HUES64 (cell line): ENCODE data around the gene COPS8.

Experiments
- H3K27ac ChIP-seq: 2 replicates; pipeline ENCODE4 v1.7.0; 2013; ENCODE audit warnings: low read depth, low read length, inconsistent platforms
- H3K27me3 ChIP-seq: 2 replicates; pipeline ENCODE4 v1.6.1; 2013; ENCODE audit warnings: mild to moderate bottlenecking, low read length; ENCODE audit not compliant: insufficient read depth
- H3K36me3 ChIP-seq: 2 replicates; pipeline ENCODE4 v1.6.1; 2013; ENCODE audit warnings: mild to moderate bottlenecking, low read length; ENCODE audit not compliant: insufficient read depth
- H3K4me1 ChIP-seq: 2 replicates; pipeline ENCODE4 v1.6.1; 2013; ENCODE audit warnings: mild to moderate bottlenecking, low read length, moderate library complexity; ENCODE audit not compliant: insufficient read depth
- H3K4me3 ChIP-seq: 2 replicates; pipeline ENCODE4 v1.5.1; 2013; ENCODE audit warnings: mild to moderate bottlenecking, low read length, moderate library complexity
- H3K9ac ChIP-seq: 2 replicates; pipeline ENCODE4 v1.6.1; 2013; ENCODE audit warnings: mild to moderate bottlenecking, low read depth, low read length
- H3K9me3 ChIP-seq: 2 replicates; pipeline ENCODE4 v1.6.1; 2013; ENCODE audit warnings: low read depth, low read length; ENCODE audit not compliant: insufficient read depth
- WGBS: fragments of 150-250, 120-280 bp; methylation state at CpG from one replicate; pipeline ENCODE4 v1.1.7; 2013; ENCODE audit warnings: missing lambda C conversion rate; 5-methylcytosine and 5-hydroxymethylcytosine counted together

Gene COPS8

GRCh38 chr2:237136824-237137223, 51.1 kb downstream of the COPS8 start:
- Histone ChIP-seq H3K4me1 (no peaks in the 10 kb centered on the region), H3K9ac (no peak overlapping the region), H3K27me3 (no peaks in the 10 kb centered on the region), H3K27ac (no peak overlapping the region), H3K36me3 (no peaks in the 10 kb centered on the region), H3K9me3 (no peaks in the 10 kb centered on the region), H3K4me3 (no peak overlapping the region)
- WGBS: 94% methylated on average over 9 of the region's 9 CpGs

- no peak overlapping the region for H3K4me3 ChIP-seq
- 90% methylated on average over 13 of the region's 13 CpGs for WGBS
- no peaks in the 10 kb centered on the region for H3K36me3 ChIP-seq
- H3K9me3 ChIP-seq: no peaks in the 10 kb centered on the region
- no peak overlapping the region for H3K27ac ChIP-seq
- H3K4me1 ChIP-seq: no peaks in the 10 kb centered on the region
- no peaks in the 10 kb centered on the region for H3K27me3 ChIP-seq
- H3K9ac ChIP-seq: no peak overlapping the region
Observed at GRCh38 chr2:237137626-237138323, 52.1 kb downstream of the COPS8 start.

GRCh38 chr2:237139123-237139675, 53.5 kb downstream of the COPS8 start:
- Histone ChIP-seq H3K9me3 (no peaks in the 10 kb centered on the region), H3K27ac (no peak overlapping the region), H3K36me3 (no peaks in the 10 kb centered on the region), H3K27me3 (no peaks in the 10 kb centered on the region), H3K9ac (no peak overlapping the region), H3K4me1 (no peaks in the 10 kb centered on the region), H3K4me3 (no peak overlapping the region)
- 90% methylated on average over 14 of the region's 14 CpGs for WGBS

GRCh38 chr2:237140689-237141285, 55.1 kb downstream of the COPS8 start:
- 83% methylated on average over 4 of the region's 4 CpGs for WGBS
- no peak overlapping the region for H3K4me3 ChIP-seq
- no peak overlapping the region for H3K9ac ChIP-seq
- no peaks in the 10 kb centered on the region for H3K4me1 ChIP-seq
- H3K27me3 ChIP-seq: no peaks in the 10 kb centered on the region
- H3K9me3 ChIP-seq: peaks cover 2% of the 10 kb centered on the region; the same call in 1 of the 2 replicates
- no peak overlapping the region for H3K27ac ChIP-seq
- no peaks in the 10 kb centered on the region for H3K36me3 ChIP-seq

- Histone ChIP-seq H3K9me3 (peaks cover 10% of the 10 kb centered on the region; the same call in 1 of the 2 replicates), H3K4me3 (no peak overlapping the region), H3K27ac (no peak overlapping the region), H3K27me3 (no peaks in the 10 kb centered on the region), H3K4me1 (no peaks in the 10 kb centered on the region), H3K36me3 (no peaks in the 10 kb centered on the region), H3K9ac (no peak overlapping the region)
- WGBS: 81% methylated on average over 4 of the region's 4 CpGs
Observed at GRCh38 chr2:237141571-237142051, 55.9 kb downstream of the COPS8 start.

GRCh38 chr2:237143118-237143517, 57.4 kb downstream of the COPS8 start:
- Histone ChIP-seq H3K4me3 (no peak overlapping the region), H3K27ac (no peak overlapping the region), H3K36me3 (no peaks in the 10 kb centered on the region), H3K27me3 (no peaks in the 10 kb centered on the region), H3K9ac (no peak overlapping the region), H3K4me1 (no peaks in the 10 kb centered on the region), H3K9me3 (peaks cover 24% of the 10 kb centered on the region)
- 86% methylated on average over 2 of the region's 2 CpGs for WGBS

GRCh38 chr2:237143676-237144440, 58.2 kb downstream of the COPS8 start:
- H3K27ac ChIP-seq: no peak overlapping the region

GRCh38 chr2:237144516-237144915, 58.8 kb downstream of the COPS8 start:
- H3K27ac ChIP-seq: no peak overlapping the region
- no peak overlapping the region for H3K9ac ChIP-seq
- H3K9me3 ChIP-seq: peaks cover 29% of the 10 kb centered on the region
- 88% methylated on average over 2 of the region's 3 CpGs for WGBS
- H3K4me1 ChIP-seq: no peaks in the 10 kb centered on the region
- H3K27me3 ChIP-seq: no peaks in the 10 kb centered on the region
- no peak overlapping the region for H3K4me3 ChIP-seq
- H3K36me3 ChIP-seq: no peaks in the 10 kb centered on the region

More at GRCh38 chr2:237143676-237144440, 58.2 kb downstream of the COPS8 start:
- H3K27me3 ChIP-seq: no peaks in the 10 kb centered on the region
- no peaks in the 10 kb centered on the region for H3K36me3 ChIP-seq
- no peak overlapping the region for H3K4me3 ChIP-seq
- H3K9ac ChIP-seq: no peak overlapping the region
- no peaks in the 10 kb centered on the region for H3K4me1 ChIP-seq
- WGBS: 85% methylated on average over 5 of the region's 5 CpGs
- peaks cover 29% of the 10 kb centered on the region for H3K9me3 ChIP-seq

- H3K27ac ChIP-seq: no peak overlapping the region
- no peak overlapping the region for H3K9ac ChIP-seq
- H3K9me3 ChIP-seq: peaks cover 29% of the 10 kb centered on the region
- no peaks in the 10 kb centered on the region for H3K27me3 ChIP-seq
- no peaks in the 10 kb centered on the region for H3K4me1 ChIP-seq
- no peaks in the 10 kb centered on the region for H3K36me3 ChIP-seq
- H3K4me3 ChIP-seq: no peak overlapping the region
Observed at GRCh38 chr2:237147317-237147716, 61.6 kb downstream of the COPS8 start.

GRCh38 chr2:237148624-237149023, 62.9 kb downstream of the COPS8 start:
- H3K27me3 ChIP-seq: no peaks in the 10 kb centered on the region
- H3K27ac ChIP-seq: no peak overlapping the region
- no peaks in the 10 kb centered on the region for H3K4me1 ChIP-seq
- no peak overlapping the region for H3K9ac ChIP-seq
- H3K4me3 ChIP-seq: no peak overlapping the region
- peaks cover 29% of the 10 kb centered on the region for H3K9me3 ChIP-seq
- WGBS: 95% methylated on average over 4 of the region's 4 CpGs
- H3K36me3 ChIP-seq: no peaks in the 10 kb centered on the region

GRCh38 chr2:237149425-237149824, 63.7 kb downstream of the COPS8 start:
- Histone ChIP-seq H3K4me1 (no peaks in the 10 kb centered on the region), H3K27ac (no peak overlapping the region), H3K36me3 (no peaks in the 10 kb centered on the region), H3K9me3 (peaks cover 29% of the 10 kb centered on the region), H3K9ac (no peak overlapping the region), H3K27me3 (no peaks in the 10 kb centered on the region), H3K4me3 (no peak overlapping the region)
- whole genome bisulfite sequencing: 71% methylated on average over 2 of the region's 4 CpGs
